ENCODE measurements around the gene ACRBP.

ACRBP gene

DNA sequence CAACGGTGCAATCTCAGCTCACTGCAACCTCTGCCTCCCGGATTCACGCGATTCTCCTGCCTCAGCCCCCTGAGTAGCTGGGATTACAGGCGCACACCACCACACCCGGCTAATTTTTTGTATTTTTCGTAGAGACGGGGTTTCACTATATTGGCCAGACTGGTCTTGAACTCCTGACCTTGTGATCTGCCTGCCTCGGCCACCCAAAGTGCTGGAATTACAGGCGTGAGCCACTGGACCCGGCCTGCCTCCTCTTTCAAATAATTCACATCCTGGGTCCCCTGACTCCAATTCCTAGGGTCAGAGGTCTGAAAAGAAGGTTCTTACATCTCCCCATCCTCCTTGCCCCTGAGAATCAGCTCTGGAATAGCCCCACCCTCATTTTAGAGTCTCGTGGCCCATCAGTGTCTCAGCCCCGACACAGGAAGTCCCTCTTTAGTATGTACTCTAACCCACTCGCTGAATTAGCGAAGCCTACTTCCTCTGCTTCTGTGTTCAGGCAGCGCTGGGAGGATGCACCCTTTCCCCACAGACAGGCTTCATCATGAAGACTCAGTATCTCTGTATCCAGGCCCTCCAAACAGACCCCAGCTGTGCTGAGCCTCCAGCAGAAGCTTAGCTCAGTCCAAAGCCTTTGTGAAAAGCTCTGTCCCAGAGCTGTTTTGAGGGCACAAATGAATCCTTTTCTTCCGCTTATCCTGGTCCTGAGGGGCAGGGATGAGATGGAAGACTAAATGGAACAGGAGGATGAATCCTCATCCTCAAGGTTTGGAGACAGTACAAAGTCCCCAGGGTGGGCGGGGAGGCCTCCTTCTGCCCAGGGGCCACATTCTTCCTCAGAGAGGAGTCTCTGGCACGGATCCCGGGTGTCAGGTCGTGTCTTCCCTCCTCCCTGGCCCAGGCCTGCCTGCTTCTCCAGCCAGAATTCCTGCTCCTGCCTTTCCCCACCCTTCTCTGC is 14.9 kb downstream of the ACRBP start:
- ATAC-seq, result peak; percentile 61
- TF ChIP-seq ZFP30 (CRISPR knock-in tag; IDR thresholded peaks at IDR 0.05), result no peak
- no peak for TF ChIP-seq CSDC2 (CRISPR knock-in tag; IDR thresholded peaks at IDR 0.05)
- no peak for TF ChIP-seq ESRRG (CRISPR knock-in tag; IDR thresholded peaks at IDR 0.05)
- TF ChIP-seq BACH2 (CRISPR knock-in tag; IDR thresholded peaks at IDR 0.05; ENCODE audit: borderline replicate concordance), result no peak
- no peak for TF ChIP-seq TOX (CRISPR knock-in tag; IDR thresholded peaks at IDR 0.05; ENCODE audit: borderline replicate concordance)
- no peak for TF ChIP-seq ZNF565 (CRISPR knock-in tag; conservative IDR thresholded peaks at IDR 0.05; ENCODE audit: low read depth)
- no peak for TF ChIP-seq ZC3H10 (CRISPR knock-in tag; IDR thresholded peaks at IDR 0.05)
- no peak for TF ChIP-seq OSR1 (CRISPR knock-in tag; IDR thresholded peaks at IDR 0.05)
- TF ChIP-seq GLIS3 (CRISPR knock-in tag; IDR thresholded peaks at IDR 0.05), result no peak
- TF ChIP-seq SNAI2 (CRISPR knock-in tag; IDR thresholded peaks at IDR 0.05), result no peak
- TF ChIP-seq RARB (CRISPR knock-in tag; IDR thresholded peaks at IDR 0.05), result no peak
- TF ChIP-seq, protein P1, sequence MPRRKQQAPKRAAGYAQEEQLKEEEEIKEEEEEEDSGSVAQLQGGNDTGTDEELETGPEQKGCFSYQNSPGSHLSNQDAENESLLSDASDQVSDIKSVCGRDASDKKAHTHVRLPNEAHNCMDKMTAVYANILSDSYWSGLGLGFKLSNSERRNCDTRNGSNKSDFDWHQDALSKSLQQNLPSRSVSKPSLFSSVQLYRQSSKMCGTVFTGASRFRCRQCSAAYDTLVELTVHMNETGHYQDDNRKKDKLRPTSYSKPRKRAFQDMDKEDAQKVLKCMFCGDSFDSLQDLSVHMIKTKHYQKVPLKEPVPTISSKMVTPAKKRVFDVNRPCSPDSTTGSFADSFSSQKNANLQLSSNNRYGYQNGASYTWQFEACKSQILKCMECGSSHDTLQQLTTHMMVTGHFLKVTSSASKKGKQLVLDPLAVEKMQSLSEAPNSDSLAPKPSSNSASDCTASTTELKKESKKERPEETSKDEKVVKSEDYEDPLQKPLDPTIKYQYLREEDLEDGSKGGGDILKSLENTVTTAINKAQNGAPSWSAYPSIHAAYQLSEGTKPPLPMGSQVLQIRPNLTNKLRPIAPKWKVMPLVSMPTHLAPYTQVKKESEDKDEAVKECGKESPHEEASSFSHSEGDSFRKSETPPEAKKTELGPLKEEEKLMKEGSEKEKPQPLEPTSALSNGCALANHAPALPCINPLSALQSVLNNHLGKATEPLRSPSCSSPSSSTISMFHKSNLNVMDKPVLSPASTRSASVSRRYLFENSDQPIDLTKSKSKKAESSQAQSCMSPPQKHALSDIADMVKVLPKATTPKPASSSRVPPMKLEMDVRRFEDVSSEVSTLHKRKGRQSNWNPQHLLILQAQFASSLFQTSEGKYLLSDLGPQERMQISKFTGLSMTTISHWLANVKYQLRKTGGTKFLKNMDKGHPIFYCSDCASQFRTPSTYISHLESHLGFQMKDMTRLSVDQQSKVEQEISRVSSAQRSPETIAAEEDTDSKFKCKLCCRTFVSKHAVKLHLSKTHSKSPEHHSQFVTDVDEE (CRISPR knock-in tag; IDR thresholded peaks at IDR 0.05), result no peak
- TF ChIP-seq, protein P2, sequence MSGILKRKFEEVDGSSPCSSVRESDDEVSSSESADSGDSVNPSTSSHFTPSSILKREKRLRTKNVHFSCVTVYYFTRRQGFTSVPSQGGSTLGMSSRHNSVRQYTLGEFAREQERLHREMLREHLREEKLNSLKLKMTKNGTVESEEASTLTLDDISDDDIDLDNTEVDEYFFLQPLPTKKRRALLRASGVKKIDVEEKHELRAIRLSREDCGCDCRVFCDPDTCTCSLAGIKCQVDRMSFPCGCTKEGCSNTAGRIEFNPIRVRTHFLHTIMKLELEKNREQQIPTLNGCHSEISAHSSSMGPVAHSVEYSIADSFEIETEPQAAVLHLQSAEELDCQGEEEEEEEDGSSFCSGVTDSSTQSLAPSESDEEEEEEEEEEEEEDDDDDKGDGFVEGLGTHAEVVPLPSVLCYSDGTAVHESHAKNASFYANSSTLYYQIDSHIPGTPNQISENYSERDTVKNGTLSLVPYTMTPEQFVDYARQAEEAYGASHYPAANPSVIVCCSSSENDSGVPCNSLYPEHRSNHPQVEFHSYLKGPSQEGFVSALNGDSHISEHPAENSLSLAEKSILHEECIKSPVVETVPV (CRISPR knock-in tag; IDR thresholded peaks at IDR 0.05), result no peak
- TF ChIP-seq, protein P3, sequence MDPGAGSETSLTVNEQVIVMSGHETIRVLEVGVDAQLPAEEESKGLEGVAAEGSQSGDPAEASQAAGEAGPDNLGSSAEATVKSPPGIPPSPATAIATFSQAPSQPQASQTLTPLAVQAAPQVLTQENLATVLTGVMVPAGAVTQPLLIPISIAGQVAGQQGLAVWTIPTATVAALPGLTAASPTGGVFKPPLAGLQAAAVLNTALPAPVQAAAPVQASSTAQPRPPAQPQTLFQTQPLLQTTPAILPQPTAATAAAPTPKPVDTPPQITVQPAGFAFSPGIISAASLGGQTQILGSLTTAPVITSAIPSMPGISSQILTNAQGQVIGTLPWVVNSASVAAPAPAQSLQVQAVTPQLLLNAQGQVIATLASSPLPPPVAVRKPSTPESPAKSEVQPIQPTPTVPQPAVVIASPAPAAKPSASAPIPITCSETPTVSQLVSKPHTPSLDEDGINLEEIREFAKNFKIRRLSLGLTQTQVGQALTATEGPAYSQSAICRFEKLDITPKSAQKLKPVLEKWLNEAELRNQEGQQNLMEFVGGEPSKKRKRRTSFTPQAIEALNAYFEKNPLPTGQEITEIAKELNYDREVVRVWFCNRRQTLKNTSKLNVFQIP (CRISPR knock-in tag; IDR thresholded peaks at IDR 0.05; ENCODE audit: borderline replicate concordance, low read depth), result no peak
- TF ChIP-seq, protein P4, sequence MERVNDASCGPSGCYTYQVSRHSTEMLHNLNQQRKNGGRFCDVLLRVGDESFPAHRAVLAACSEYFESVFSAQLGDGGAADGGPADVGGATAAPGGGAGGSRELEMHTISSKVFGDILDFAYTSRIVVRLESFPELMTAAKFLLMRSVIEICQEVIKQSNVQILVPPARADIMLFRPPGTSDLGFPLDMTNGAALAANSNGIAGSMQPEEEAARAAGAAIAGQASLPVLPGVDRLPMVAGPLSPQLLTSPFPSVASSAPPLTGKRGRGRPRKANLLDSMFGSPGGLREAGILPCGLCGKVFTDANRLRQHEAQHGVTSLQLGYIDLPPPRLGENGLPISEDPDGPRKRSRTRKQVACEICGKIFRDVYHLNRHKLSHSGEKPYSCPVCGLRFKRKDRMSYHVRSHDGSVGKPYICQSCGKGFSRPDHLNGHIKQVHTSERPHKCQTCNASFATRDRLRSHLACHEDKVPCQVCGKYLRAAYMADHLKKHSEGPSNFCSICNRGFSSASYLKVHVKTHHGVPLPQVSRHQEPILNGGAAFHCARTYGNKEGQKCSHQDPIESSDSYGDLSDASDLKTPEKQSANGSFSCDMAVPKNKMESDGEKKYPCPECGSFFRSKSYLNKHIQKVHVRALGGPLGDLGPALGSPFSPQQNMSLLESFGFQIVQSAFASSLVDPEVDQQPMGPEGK (CRISPR knock-in tag; IDR thresholded peaks at IDR 0.05; ENCODE audit: borderline replicate concordance), result no peak
- TF ChIP-seq ZFP3 (CRISPR knock-in tag; IDR thresholded peaks at IDR 0.05), result no peak
- TF ChIP-seq ZNF8 (CRISPR knock-in tag; IDR thresholded peaks at IDR 0.05), result no peak

DNA sequence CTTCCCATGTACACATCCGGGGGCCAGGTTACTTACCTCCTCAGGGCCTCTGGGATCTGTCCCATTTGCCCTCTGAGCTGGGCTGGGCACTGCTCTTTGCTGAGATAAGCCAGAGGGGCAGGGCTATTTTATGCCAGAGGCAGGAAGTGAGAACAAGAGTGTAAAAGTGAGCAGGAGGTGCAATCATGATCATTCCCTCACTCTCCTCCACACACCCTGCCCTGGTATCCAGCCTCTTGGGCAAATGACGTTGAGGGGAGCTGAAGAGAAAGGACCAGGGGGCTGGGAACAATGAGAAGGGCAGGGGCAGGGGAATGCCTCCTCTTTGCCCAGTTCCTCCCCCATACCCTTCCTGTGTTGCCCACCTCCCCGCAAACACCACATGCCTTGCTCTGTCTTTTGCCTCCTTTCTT is 15.7 kb downstream of the ACRBP start:
- TF ChIP-seq PPARA (CRISPR knock-in tag; IDR thresholded peaks at IDR 0.05; ENCODE audit: borderline replicate concordance) (no peak), CSDC2 (CRISPR knock-in tag; IDR thresholded peaks at IDR 0.05) (no peak)
- TF ChIP-seq, protein P5, sequence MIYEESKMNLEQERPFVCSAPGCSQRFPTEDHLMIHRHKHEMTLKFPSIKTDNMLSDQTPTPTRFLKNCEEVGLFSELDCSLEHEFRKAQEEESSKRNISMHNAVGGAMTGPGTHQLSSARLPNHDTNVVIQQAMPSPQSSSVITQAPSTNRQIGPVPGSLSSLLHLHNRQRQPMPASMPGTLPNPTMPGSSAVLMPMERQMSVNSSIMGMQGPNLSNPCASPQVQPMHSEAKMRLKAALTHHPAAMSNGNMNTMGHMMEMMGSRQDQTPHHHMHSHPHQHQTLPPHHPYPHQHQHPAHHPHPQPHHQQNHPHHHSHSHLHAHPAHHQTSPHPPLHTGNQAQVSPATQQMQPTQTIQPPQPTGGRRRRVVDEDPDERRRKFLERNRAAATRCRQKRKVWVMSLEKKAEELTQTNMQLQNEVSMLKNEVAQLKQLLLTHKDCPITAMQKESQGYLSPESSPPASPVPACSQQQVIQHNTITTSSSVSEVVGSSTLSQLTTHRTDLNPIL (CRISPR knock-in tag; IDR thresholded peaks at IDR 0.05; ENCODE audit: low read depth), result no peak
- TF ChIP-seq, protein P1 (CRISPR knock-in tag; IDR thresholded peaks at IDR 0.05), result no peak
- no peak for ATAC-seq

Data from SK-N-SH treated with all-trans-retinoic acid at 6 μM for 48 hours (cell line).